Uterus (tissue), 4 donors: ENCODE results near the gene CCDC171. TPM values are rescaled to one million over a fixed set of nuclear protein-coding genes. Genes with fewer than 3 reads are reported as not detected.

ENCODE experiments used
- DNase-seq, 2 donors: peaks; one replicate each; pipeline ENCODE4 v3.0.0-alpha.2; 2019 to 2020
- H3K27ac ChIP-seq, 2 donors: fragments of 200-600 bp; sonication (generic); 1 replicate in 1 of 2; 2 replicates in 1 of 2; pipeline ENCODE4 v1.5.1; 2016 to 2018
- H3K27me3 ChIP-seq, 2 donors: fragments of 200-600 bp; sonication (generic); one replicate each; pipeline ENCODE4 v1.5.1; 2018 to 2019; ENCODE audit warnings: control low read depth in 1 of 2
- H3K36me3 ChIP-seq, 2 donors: fragments of 200-600 bp; sonication (generic); one replicate each; pipeline ENCODE4 v1.5.1; 2019; ENCODE audit warnings: control low read depth in 1 of 2
- H3K4me1 ChIP-seq, 2 donors: fragments of 200-600 bp; sonication (generic); one replicate each; pipeline ENCODE4 v1.5.1; 2018 to 2019; ENCODE audit warnings: control low read depth in 1 of 2
- H3K4me3 ChIP-seq, 2 donors: fragments of 200-600 bp; sonication (generic); 1 replicate in 1 of 2; 2 replicates in 1 of 2; pipeline ENCODE4 v1.5.1; 2018 to 2019; ENCODE audit warnings: mild to moderate bottlenecking in 1 of 2
- H3K9me3 ChIP-seq, 2 donors: fragments of 200-600 bp; sonication (generic); one replicate each; pipeline ENCODE4 v1.5.1; 2019; ENCODE audit warnings: control low read depth in 1 of 2
- CTCF ChIP-seq, 4 experiments: fragments of 200-600 bp in 2 of 4; fragments of 450-650 bp in 2 of 4; sonication (generic) in 2 of 4; IDR thresholded peaks; one replicate each; pipeline ENCODE4 v1.5.1; 2016 to 2019; ENCODE audit warnings: antibody characterized with exemption in 4 of 4, mild to moderate bottlenecking in 2 of 4, moderate library complexity in 1 of 4
- POLR2A ChIP-seq, 2 donors: fragments of 450-650 bp; IDR thresholded peaks; one replicate each; pipeline ENCODE4 v1.6.1; 2016; ENCODE audit warnings: antibody characterized with exemption in 2 of 2, mild to moderate bottlenecking in 1 of 2, moderate library complexity in 1 of 2
- intact Hi-C: fragments of 100-400 bp; cut with DNase I; formaldehyde crosslinking; loops from one replicate; pipeline ENCODE4 v1.15.1; 2023; ENCODE audit warnings: low total_unique reads
- total RNA-seq, 4 donors: library from RNA; depleted of rRNA in 3 of 4; stranded (reverse); fragments of >200 nt in 3 of 4; gene quantifications; one replicate each; pipeline versions ENCODE4 v1.1.0 to v1.2.4, GENCODE V29; 2014 to 2023
- donor health status: DM: yes; HTN: yes; CAD: no.

Gene CCDC171
- total RNA-seq, 4 donors from 2014 or later = 15.6 to 45.6 (median 26.4) TPM

- Histone ChIP-seq H3K4me3 (no peak overlapping the region), H3K27ac (peak overlapping the region; percentile 65 to 69), H3K36me3 (no peaks in the 10 kb centered on the region), H3K4me1 (no peaks in the 10 kb centered on the region), H3K27me3 (no peaks in the 10 kb centered on the region), H3K9me3 (no peaks in the 10 kb centered on the region)
- intact Hi-C loops = no loop called here
- no peak for DNase-seq
- TF ChIP-seq CTCF (IDR thresholded peaks at IDR 0.05) = no peak
- TF ChIP-seq POLR2A (IDR thresholded peaks at IDR 0.05) = no peak
Observed at GRCh38 chr9:15882328-15882727, 329.5 kb downstream of the CCDC171 start.

- no peak for DNase-seq
- H3K4me3 ChIP-seq = peak overlapping the region in 1 of 2 donors; percentile 3
- H3K27me3 ChIP-seq = no peaks in the 10 kb centered on the region
- intact Hi-C loops = no loop called here
- TF ChIP-seq CTCF (IDR thresholded peaks at IDR 0.05) (no peak), POLR2A (IDR thresholded peaks at IDR 0.05) (no peak)
- peak overlapping the region; percentile 65 to 69 for H3K27ac ChIP-seq
- no peaks in the 10 kb centered on the region for H3K4me1 ChIP-seq
- no peaks in the 10 kb centered on the region for H3K9me3 ChIP-seq
- H3K36me3 ChIP-seq = no peaks in the 10 kb centered on the region
Observed at GRCh38 chr9:15882883-15883282, 330.0 kb downstream of the CCDC171 start.

GRCh38 chr9:15885464-15885863, 332.6 kb downstream of the CCDC171 start:
- no peak for DNase-seq
- Histone ChIP-seq H3K4me1 (no peaks in the 10 kb centered on the region), H3K4me3 (no peak overlapping the region), H3K9me3 (no peaks in the 10 kb centered on the region), H3K27me3 (no peaks in the 10 kb centered on the region), H3K27ac (no peak overlapping the region), H3K36me3 (no peaks in the 10 kb centered on the region)
- TF ChIP-seq POLR2A (IDR thresholded peaks at IDR 0.05) (no peak), CTCF (IDR thresholded peaks at IDR 0.05) (no peak)
- intact Hi-C loops = no loop called here

GRCh38 chr9:15889555-15889954, 336.7 kb downstream of the CCDC171 start:
- H3K27me3 ChIP-seq = no peaks in the 10 kb centered on the region
- TF ChIP-seq CTCF (IDR thresholded peaks at IDR 0.05) (no peak), POLR2A (IDR thresholded peaks at IDR 0.05) (no peak)
- intact Hi-C loops = no loop called here
- no peaks in the 10 kb centered on the region for H3K9me3 ChIP-seq
- DNase-seq = no peak
- no peaks in the 10 kb centered on the region for H3K36me3 ChIP-seq
- H3K27ac ChIP-seq = no peak overlapping the region
- H3K4me3 ChIP-seq = no peak overlapping the region
- H3K4me1 ChIP-seq = no peaks in the 10 kb centered on the region

GRCh38 chr9:15901572-15901971, 348.7 kb downstream of the CCDC171 start:
- no peak for TF ChIP-seq CTCF (IDR thresholded peaks at IDR 0.05)
- TF ChIP-seq POLR2A (IDR thresholded peaks at IDR 0.05) = no peak
- no peak overlapping the region for H3K27ac ChIP-seq
- DNase-seq = no peak
- intact Hi-C loops = no loop called here
- H3K9me3 ChIP-seq = peaks cover 0 to 7% of the 10 kb centered on the region in 2 donors
- H3K4me3 ChIP-seq = no peak overlapping the region
- no peaks in the 10 kb centered on the region for H3K27me3 ChIP-seq
- no peaks in the 10 kb centered on the region for H3K4me1 ChIP-seq
- no peaks in the 10 kb centered on the region for H3K36me3 ChIP-seq
